Heart right ventricle (tissue), 16 donors: Measurements from ENCODE around the gene ADGRD1. TPM values are rescaled to one million over a fixed set of nuclear protein-coding genes. Genes with fewer than 3 reads are reported as not detected.

Source experiments
- ATAC-seq, 8 donors: fragments of 200-7000 bp; cut with Tn5 transposase; one replicate each; pipeline ENCODE4 v1.9.1; 2020; ENCODE audit warnings: mild to moderate bottlenecking in 8 of 8, moderate library complexity in 8 of 8, moderate number of reproducible peaks in 1 of 8
- DNase-seq, 2 donors: peaks; one replicate each; pipeline ENCODE4 v3.0.0-alpha.2; 2020
- H3K27ac ChIP-seq, 10 donors: fragments of 200-600 bp; sonication (generic) in 2 of 10; one replicate each; pipeline versions ENCODE4 v1.5.0 to v1.8.0; 2020 to 2022; ENCODE audit warnings: mild to moderate bottlenecking in 3 of 10
- H3K27me3 ChIP-seq, 7 donors: fragments of 200-600 bp; one replicate each; pipeline ENCODE4 v1.8.0; 2021 to 2022; ENCODE audit warnings: mild to moderate bottlenecking in 2 of 7
- H3K36me3 ChIP-seq, 9 donors: fragments of 200-600 bp; sonication (generic) in 1 of 9; one replicate each; pipeline versions ENCODE4 v1.5.0 to v1.8.0; 2020 to 2022; ENCODE audit warnings: mild to moderate bottlenecking in 2 of 9
- H3K4me1 ChIP-seq, 9 donors: fragments of 200-600 bp; sonication (generic) in 1 of 9; one replicate each; pipeline versions ENCODE4 v1.5.0 to v1.8.0; 2020 to 2022; ENCODE audit warnings: mild to moderate bottlenecking in 4 of 9
- H3K4me3 ChIP-seq, 10 donors: fragments of 200-600 bp; sonication (generic) in 2 of 10; one replicate each; pipeline versions ENCODE4 v1.5.0 to v1.8.0; 2020 to 2022; ENCODE audit warnings: mild to moderate bottlenecking in 7 of 10, moderate library complexity in 2 of 10
- H3K9me3 ChIP-seq, 11 donors: fragments of 200-600 bp in 10 of 11; sonication (generic) in 2 of 11; one replicate each; pipeline versions ENCODE4 v1.5.0 to v1.8.0; 2013 to 2022; ENCODE audit warnings: mild to moderate bottlenecking in 2 of 11, control low read depth in 1 of 11, moderate library complexity in 1 of 11
- CTCF ChIP-seq, 9 donors: fragments of 200-600 bp; sonication (generic) in 2 of 9; IDR thresholded peaks; one replicate each; pipeline versions ENCODE4 v1.5.0 to v1.8.0; 2021 to 2022; ENCODE audit warnings: antibody characterized with exemption in 9 of 9, mild to moderate bottlenecking in 5 of 9, moderate library complexity in 1 of 9
- WGBS, 2 donors: extraction: QIAGEN DNeasy Blood & Tissue Kit; methylation state at CpG; one replicate each; pipeline ENCODE4 v1.1.7; 2013; ENCODE audit warnings: inconsistent platforms in 1 of 2; 5-methylcytosine and 5-hydroxymethylcytosine counted together
- intact Hi-C, 10 donors: fragments of 100-400 bp; cut with DNase I; formaldehyde crosslinking; loops; one replicate each; pipeline versions ENCODE4 v1.11.1 to v1.14.2; 2022
- polyA plus RNA-seq, 2 donors: library from polyadenylated mRNA; stranded (reverse); fragments of 200-250 nt; gene quantifications; one replicate each; pipeline ENCODE4 v1.2.3, GENCODE V29; 2013
- total RNA-seq, 10 donors: library from RNA; stranded (reverse); fragmentation: NEBNext Ultra II Directional in 3 of 10; extraction: Animal tissue kit (Norgen Biotek cat#: 25700) in 3 of 10; gene quantifications; one replicate each; pipeline versions ENCODE4 v1.2.1 to v1.2.4, GENCODE V29; 2021 to 2023
- donor health status: Arrhythmogenic right ventricular cardiomyopathy.
- donor health status: ischemic (EF 13 %, LVEDD 7.1; RV severe dilation, severe dysfunction).
- donor health status: healthy with polysubstance abuse.
- donor health status: DM: no; HTN: yes; CAD: no.
- donor health status: DM: no; HTN: no; CAD: no.
- donor health status: ischemic (EF 25% LVEDD 6.9; RV normal size, moderate dysfunction).
- donor health status: ischemic (EF 25% LVEDD 5.7; RV mildly dilated, moderate dysfunction).
- donor health status: healthy.
- donor health status: DM: yes; HTN: yes; CAD: no.
- donor health status: Ischemic cardiomyopathy.
- donor health status: ischemic (EF 35%, LVEDD 5.7; RV mildly dilated, moderate dysfunction).
- donor health status: nonischemic (EF 11% LVEDD 7.7; RV severe dilation, severe dysfunction).
- donor health status: DM: yes; HTN: yes; CAD: no.
- donor health status: PGD.
- donor health status: ischemic (EF 29% LVEDD 5.4; RV normal size, mild dysfunction).
- donor health status: nonischemic (EF 23%, LVEDD 6.1; RV moderate dilation, normal function).

The ADGRD1 gene
- total and polyA plus RNA-seq, 12 donors, result 16.8 to 157 (median 69.7) TPM

GRCh38 chr12:130969223-130969622 is 15.5 kb downstream of the ADGRD1 start:
- no peak overlapping the region for H3K27ac ChIP-seq
- 79 to 87% methylated on average over 7 of the region's 7 CpGs for WGBS, 2 donors

DNA sequence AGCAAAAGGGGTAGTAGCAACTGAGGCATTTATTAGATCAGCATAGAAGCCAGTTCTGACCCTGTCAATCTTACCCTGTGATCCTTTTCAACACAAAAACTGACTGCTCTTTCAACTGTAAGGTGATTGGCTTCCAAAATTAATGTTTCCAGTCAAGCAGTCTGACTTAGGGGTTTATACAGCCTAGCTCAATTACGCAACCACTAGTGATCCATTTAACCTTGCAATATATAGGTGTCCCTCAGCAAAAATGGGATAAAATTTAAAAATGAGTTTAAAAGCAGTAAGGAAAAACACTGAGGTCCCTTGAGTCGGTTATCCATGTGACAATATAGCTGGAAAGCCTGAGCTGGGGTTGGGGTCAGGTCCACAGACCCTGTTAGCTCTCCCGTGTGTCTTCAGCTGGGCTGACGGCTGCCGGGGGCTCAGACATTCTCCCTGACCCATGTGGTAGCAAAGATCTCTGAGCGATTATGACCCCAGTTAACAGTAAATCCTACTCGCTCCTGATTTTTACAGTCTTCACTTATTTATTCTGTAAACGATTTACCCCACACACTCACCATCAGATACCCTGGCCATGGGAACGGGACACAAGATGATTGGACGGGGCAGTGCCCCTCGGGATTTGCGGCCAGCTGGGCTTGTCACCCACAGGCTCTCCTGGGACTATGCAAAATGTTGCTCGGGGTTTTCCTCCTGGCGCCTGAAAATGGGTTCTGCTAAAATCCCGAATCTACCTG is 16.6 kb downstream of the ADGRD1 start:
- Histone ChIP-seq H3K27ac (no peak overlapping the region), H3K36me3 (peaks cover 0 to 88% (median 0%) of the 10 kb centered on the region in 9 donors), H3K9me3 (no peaks in the 10 kb centered on the region), H3K4me3 (no peak overlapping the region), H3K4me1 (peaks cover 0 to 21% (median 0%) of the 10 kb centered on the region in 9 donors), H3K27me3 (no peaks in the 10 kb centered on the region)
- ATAC-seq (no peak), DNase-seq (no peak)
- 76 to 82% methylated on average over 15 of the region's 15 CpGs for WGBS, 2 donors
- no peak for TF ChIP-seq CTCF (IDR thresholded peaks at IDR 0.05)
- intact Hi-C loops, result no loop called here

More at GRCh38 chr12:130969223-130969622, 15.5 kb downstream of the ADGRD1 start:
- peaks cover 0 to 77% (median 0%) of the 10 kb centered on the region in 9 donors for H3K36me3 ChIP-seq
- no peak overlapping the region for H3K4me3 ChIP-seq
- intact Hi-C loops, result no loop called here
- DNase-seq, result no peak
- H3K27me3 ChIP-seq, result no peaks in the 10 kb centered on the region
- TF ChIP-seq CTCF (IDR thresholded peaks at IDR 0.05), result no peak
- peaks cover 0 to 26% (median 0%) of the 10 kb centered on the region in 9 donors for H3K4me1 ChIP-seq
- no peaks in the 10 kb centered on the region for H3K9me3 ChIP-seq
- ATAC-seq, result no peak

DNA sequence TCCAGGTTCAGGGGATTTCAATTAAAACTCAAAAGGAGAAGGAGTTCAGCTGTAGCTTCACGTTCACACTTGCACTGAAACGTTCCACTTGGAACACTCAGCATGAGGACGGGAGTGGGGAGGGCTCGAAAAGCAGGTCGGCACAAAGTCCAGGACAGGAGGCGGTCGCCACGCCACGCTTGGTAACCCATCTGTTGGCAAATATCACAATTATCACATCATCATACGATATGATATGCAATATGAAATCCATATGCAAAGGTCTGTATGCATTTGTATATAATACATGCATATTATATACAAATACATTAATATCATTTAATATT is 17.2 kb downstream of the ADGRD1 start:
- 91 to 96% methylated on average over 10 of the region's 10 CpGs for WGBS, 2 donors
- peaks cover 0 to 93% (median 0%) of the 10 kb centered on the region in 9 donors for H3K36me3 ChIP-seq

More for the DNA sequence above, 17.2 kb downstream of the ADGRD1 start:
- H3K4me1 ChIP-seq, result peaks cover 0 to 16% (median 0%) of the 10 kb centered on the region in 9 donors
- no peaks in the 10 kb centered on the region for H3K27me3 ChIP-seq
- intact Hi-C loops, result no loop called here
- ATAC-seq (no peak), DNase-seq (no peak)
- H3K4me3 ChIP-seq, result no peak overlapping the region
- no peaks in the 10 kb centered on the region for H3K9me3 ChIP-seq
- H3K27ac ChIP-seq, result no peak overlapping the region
- no peak for TF ChIP-seq CTCF (IDR thresholded peaks at IDR 0.05)
